Neural progenitor cell (in vitro differentiated cells): ENCODE results near the gene STK40.

Source experiments
- CTCF ChIP-seq: fragments of 200-600 bp; sonication (generic); IDR thresholded peaks from 2 replicates; pipeline ENCODE4 v1.5.1; 2017; ENCODE audit warnings: antibody characterized with exemption, mild to moderate bottlenecking
- EZH2 ChIP-seq: fragments of 200-600 bp; sonication (generic); IDR thresholded peaks from 2 replicates; pipeline ENCODE4 v1.6.1; 2017; ENCODE audit warnings: antibody characterized with exemption, mild to moderate bottlenecking, moderate library complexity
- EZH2phosphoT487 ChIP-seq: fragments of 200-600 bp; sonication (generic); IDR thresholded peaks from 2 replicates; pipeline ENCODE4 v1.6.1; 2017; ENCODE audit warnings: antibody characterized with exemption

- no peak for TF ChIP-seq CTCF
- no peak for TF ChIP-seq EZH2
- no peak for TF ChIP-seq EZH2phosphoT487
These were observed 81.2 kb downstream of the STK40 start for GRCh38 chr1:36304521-36304920.
